GM12872 (cell line): ENCODE data around the gene CLCN5.

ENCODE experiments used
- CTCF ChIP-seq: IDR thresholded peaks from 3 replicates; pipeline ENCODE4 v1.5.1; 2011; ENCODE audit warnings: low read depth, mild to moderate bottlenecking, low read length, moderate library complexity; ENCODE audit not compliant: insufficient read depth

CLCN5 gene

GRCh38 chrX:50117476-50117875, 195.1 kb downstream of the CLCN5 start:
- TF ChIP-seq CTCF = no peak

GRCh38 chrX:50125480-50125879, 203.1 kb downstream of the CLCN5 start:
- TF ChIP-seq CTCF = no peak

- TF ChIP-seq CTCF = no peak
Observed at GRCh38 chrX:50147972-50148371, 225.6 kb downstream of the CLCN5 start.
